Measurements from ENCODE around the gene RPL36A.
A peak's percentile ranks its signal among the peaks of the same experiment; 100 is the strongest.

Gene RPL36A

GRCh38 chrX:101393530-101394305 is 2.9 kb downstream of the RPL36A start:
- no peak for DNase-seq (ENCODE audit: low read depth)

GRCh38 chrX:101394372-101394771 is 3.6 kb downstream of the RPL36A start:
- no peak for DNase-seq (ENCODE audit: low read depth)

- DNase-seq (ENCODE audit: low read depth) = peak; percentile 44
Measured at GRCh38 chrX:101395789-101396188, 5.0 kb downstream of the RPL36A start.

GRCh38 chrX:101397779-101398178 is 7.0 kb downstream of the RPL36A start:
- DNase-seq (ENCODE audit: low read depth) = peak; percentile 54

- DNase-seq (ENCODE audit: low read depth) = no peak
Measured at GRCh38 chrX:101398694-101399093, 7.9 kb downstream of the RPL36A start.

- DNase-seq (ENCODE audit: low read depth) = no peak
Measured at GRCh38 chrX:101399825-101400224, 9.0 kb downstream of the RPL36A start.

- no peak for DNase-seq (ENCODE audit: low read depth)
Measured at GRCh38 chrX:101407167-101407747, 16.4 kb downstream of the RPL36A start.

- peak; percentile 98 for DNase-seq (ENCODE audit: low read depth)
Measured at GRCh38 chrX:101407748-101408531, 17.1 kb downstream of the RPL36A start, which contains the start of the genes GLA and HNRNPH2. TSS of gene GLA (minus strand) at chrX:101407925. CDS start at chrX:101407903, 22 bp downstream. TSS of gene HNRNPH2 (plus strand) at chrX:101408222. CDS start at chrX:101411989, 3,767 bp downstream.

GRCh38 chrX:101408532-101408841 is 17.7 kb downstream of the RPL36A start:
- no peak for DNase-seq (ENCODE audit: low read depth)

- no peak for DNase-seq (ENCODE audit: low read depth)
Measured at GRCh38 chrX:101409043-101409442, 18.2 kb downstream of the RPL36A start.

GRCh38 chrX:101410461-101410860 is 19.6 kb downstream of the RPL36A start:
- DNase-seq (ENCODE audit: low read depth) = peak; percentile 16

GRCh38 chrX:101411984-101412383 is 21.2 kb downstream of the RPL36A start:
- no peak for DNase-seq (ENCODE audit: low read depth)

GRCh38 chrX:101415180-101416145 is 24.7 kb downstream of the RPL36A start:
- DNase-seq (ENCODE audit: low read depth) = peak; percentile 81

- DNase-seq (ENCODE audit: low read depth) = no peak
Measured at GRCh38 chrX:101416691-101417090, 25.9 kb downstream of the RPL36A start.

- no peak for DNase-seq (ENCODE audit: low read depth)
Measured at GRCh38 chrX:101417190-101417589, 26.4 kb downstream of the RPL36A start.

- peak; percentile 25 for DNase-seq (ENCODE audit: low read depth)
Measured at GRCh38 chrX:101417981-101418841, 27.4 kb downstream of the RPL36A start.

- no peak for DNase-seq (ENCODE audit: low read depth)
Measured at GRCh38 chrX:101419489-101419888, 28.7 kb downstream of the RPL36A start.

GRCh38 chrX:101427954-101428353 is 37.1 kb downstream of the RPL36A start:
- DNase-seq (ENCODE audit: low read depth) = no peak

- DNase-seq (ENCODE audit: low read depth) = peak; percentile 71
Measured at GRCh38 chrX:101429934-101430333, 39.1 kb downstream of the RPL36A start.

GRCh38 chrX:101430457-101431078 is 39.8 kb downstream of the RPL36A start:
- peak; percentile 67 for DNase-seq (ENCODE audit: low read depth)
